Ascending aorta (tissue), 2 donors: ENCODE results near the gene NR2F6. TPM values are rescaled to one million over a fixed set of nuclear protein-coding genes. Genes with fewer than 3 reads are reported as not detected.
"Not testable (repeated sequence)": the region's sequence is repeated elsewhere in the genome, so short reads cannot be mapped to it uniquely, and the experiment has no call there.

Experiments used
- DNase-seq, 2 donors: peaks; one replicate each; pipeline ENCODE4 v3.0.0-alpha.2; 2019; ENCODE audit warnings: low spot score in 2 of 2
- H3K27ac ChIP-seq, 2 donors: fragments of 200-600 bp; sonication (generic); one replicate each; pipeline ENCODE4 v1.5.1; 2016 to 2017; ENCODE audit warnings: mild to moderate bottlenecking in 1 of 2
- H3K27me3 ChIP-seq: fragments of 200-600 bp; sonication (generic); one replicate; pipeline ENCODE4 v1.5.1; 2017
- H3K36me3 ChIP-seq, 2 donors: fragments of 200-600 bp; sonication (generic); one replicate each; pipeline ENCODE4 v1.5.1; 2016
- H3K4me1 ChIP-seq, 2 donors: fragments of 200-600 bp; sonication (generic); one replicate each; pipeline ENCODE4 v1.5.1; 2016 to 2017; ENCODE audit warnings: mild to moderate bottlenecking in 1 of 2
- H3K4me3 ChIP-seq, 2 donors: fragments of 200-600 bp; sonication (generic); one replicate each; pipeline ENCODE4 v1.5.1; 2016 to 2017; ENCODE audit warnings: mild to moderate bottlenecking in 1 of 2
- H3K9me3 ChIP-seq, 2 donors: fragments of 200-600 bp; sonication (generic); one replicate each; pipeline ENCODE4 v1.5.1; 2016
- intact Hi-C: fragments of 100-400 bp; cut with DNase I; formaldehyde crosslinking; loops from one replicate; pipeline ENCODE4 v1.15.1; 2023
- total RNA-seq: library from RNA; depleted of rRNA; stranded (reverse); fragments of >200 nt; gene quantifications from one replicate; pipeline ENCODE4 v1.1.0, GENCODE V29; 2016
- TF ChIP-seq, protein P1 (sequence below), 3 experiments: fragments of 200-600 bp in 2 of 3; fragments of 450-650 bp in 1 of 3; sonication (generic) in 2 of 3; IDR thresholded peaks; one replicate each; pipeline ENCODE4 v1.5.1; 2016 to 2019; ENCODE audit warnings: antibody characterized with exemption in 3 of 3, mild to moderate bottlenecking in 1 of 3, moderate library complexity in 1 of 3

Gene NR2F6
- total RNA-seq, 1 donor from 2014 or later: 181 TPM

DNA sequence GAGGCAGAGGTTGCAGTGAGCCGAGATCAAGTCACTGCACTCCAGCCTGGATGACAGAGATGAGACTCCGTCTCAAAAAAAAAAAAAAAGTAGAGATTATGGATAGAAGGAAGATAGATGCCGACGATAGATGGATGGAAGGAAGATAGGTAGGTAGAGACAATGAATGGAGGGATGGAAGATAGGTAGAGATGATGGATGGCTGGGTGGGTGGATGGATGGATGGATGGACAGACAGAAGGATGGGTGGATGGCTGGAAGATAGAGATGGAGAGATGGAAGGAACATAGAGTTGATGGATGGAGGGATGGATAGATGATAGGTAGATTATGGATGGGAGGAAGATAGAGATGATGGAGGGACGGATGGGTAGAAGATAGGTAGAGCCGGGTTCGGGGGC is 49.1 kb downstream of the NR2F6 start:
- intact Hi-C loops: no loop called here
- TF ChIP-seq, protein P1, sequence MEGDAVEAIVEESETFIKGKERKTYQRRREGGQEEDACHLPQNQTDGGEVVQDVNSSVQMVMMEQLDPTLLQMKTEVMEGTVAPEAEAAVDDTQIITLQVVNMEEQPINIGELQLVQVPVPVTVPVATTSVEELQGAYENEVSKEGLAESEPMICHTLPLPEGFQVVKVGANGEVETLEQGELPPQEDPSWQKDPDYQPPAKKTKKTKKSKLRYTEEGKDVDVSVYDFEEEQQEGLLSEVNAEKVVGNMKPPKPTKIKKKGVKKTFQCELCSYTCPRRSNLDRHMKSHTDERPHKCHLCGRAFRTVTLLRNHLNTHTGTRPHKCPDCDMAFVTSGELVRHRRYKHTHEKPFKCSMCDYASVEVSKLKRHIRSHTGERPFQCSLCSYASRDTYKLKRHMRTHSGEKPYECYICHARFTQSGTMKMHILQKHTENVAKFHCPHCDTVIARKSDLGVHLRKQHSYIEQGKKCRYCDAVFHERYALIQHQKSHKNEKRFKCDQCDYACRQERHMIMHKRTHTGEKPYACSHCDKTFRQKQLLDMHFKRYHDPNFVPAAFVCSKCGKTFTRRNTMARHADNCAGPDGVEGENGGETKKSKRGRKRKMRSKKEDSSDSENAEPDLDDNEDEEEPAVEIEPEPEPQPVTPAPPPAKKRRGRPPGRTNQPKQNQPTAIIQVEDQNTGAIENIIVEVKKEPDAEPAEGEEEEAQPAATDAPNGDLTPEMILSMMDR (IDR thresholded peaks at IDR 0.05): no peak
- peaks cover 92 to 95% of the 10 kb centered on the region in 2 donors for H3K36me3 ChIP-seq

DNA sequence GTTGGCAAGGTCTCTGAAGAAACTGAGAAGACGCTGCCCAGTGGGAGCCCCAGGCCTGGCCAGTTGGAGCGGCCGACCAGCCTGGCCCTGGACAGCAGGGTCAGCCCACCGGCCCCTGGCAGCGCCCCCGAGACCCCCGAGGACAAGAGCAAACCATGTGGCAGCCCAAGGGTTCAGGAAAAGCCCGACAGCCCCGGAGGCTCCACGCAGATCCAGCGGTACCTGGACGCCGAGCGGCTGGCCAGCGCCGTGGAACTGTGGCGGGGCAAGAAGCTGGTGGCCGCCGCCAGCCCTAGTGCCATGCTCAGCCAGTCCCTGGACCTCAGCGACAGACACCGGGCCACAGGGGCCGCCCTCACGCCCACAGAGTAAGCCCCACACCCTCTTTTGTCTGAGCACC is 50.6 kb downstream of the NR2F6 start:
- no peak overlapping the region for H3K27ac ChIP-seq
- intact Hi-C loops: no loop called here
- peaks cover 91 to 93% of the 10 kb centered on the region in 2 donors for H3K36me3 ChIP-seq
- H3K9me3 ChIP-seq: no peaks in the 10 kb centered on the region
- DNase-seq: no peak
- TF ChIP-seq, protein P1 (IDR thresholded peaks at IDR 0.05): no peak
- no peaks in the 10 kb centered on the region for H3K4me1 ChIP-seq
- H3K4me3 ChIP-seq: no peak overlapping the region
- H3K27me3 ChIP-seq: no peaks in the 10 kb centered on the region

More for the DNA sequence above, 49.1 kb downstream of the NR2F6 start:
- Histone ChIP-seq H3K27me3 (no peaks in the 10 kb centered on the region), H3K27ac (no peak overlapping the region), H3K4me1 (no peaks in the 10 kb centered on the region), H3K9me3 (no peaks in the 10 kb centered on the region), H3K4me3 (no peak overlapping the region)
- DNase-seq: no peak

DNA sequence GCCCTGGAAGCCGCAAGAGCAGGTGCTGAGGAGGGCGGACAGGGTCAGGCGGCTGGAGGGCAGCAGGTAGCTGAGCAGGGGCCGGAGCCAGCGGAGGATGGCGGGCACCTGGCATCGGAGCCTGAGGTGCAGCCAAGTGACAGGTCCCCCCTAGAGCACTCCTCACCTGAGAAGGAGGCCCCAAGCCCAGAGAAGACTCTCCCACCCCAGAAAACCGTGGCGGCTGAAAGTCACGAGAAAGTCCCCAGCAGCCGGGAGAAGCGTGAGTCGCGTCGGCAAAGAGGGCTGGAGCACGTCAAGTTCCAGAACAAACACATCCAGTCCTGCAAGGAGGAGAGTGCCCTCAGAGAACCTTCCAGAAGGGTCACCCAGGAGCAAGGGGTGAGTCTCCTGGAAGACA is 51.1 kb downstream of the NR2F6 start:
- Histone ChIP-seq H3K4me1 (no peaks in the 10 kb centered on the region), H3K9me3 (no peaks in the 10 kb centered on the region), H3K27me3 (no peaks in the 10 kb centered on the region), H3K36me3 (peaks cover 92 to 93% of the 10 kb centered on the region in 2 donors), H3K27ac (no peak overlapping the region), H3K4me3 (no peak overlapping the region)
- intact Hi-C loops: no loop called here
- no peak for DNase-seq
- TF ChIP-seq, protein P1 (IDR thresholded peaks at IDR 0.05): no peak

DNA sequence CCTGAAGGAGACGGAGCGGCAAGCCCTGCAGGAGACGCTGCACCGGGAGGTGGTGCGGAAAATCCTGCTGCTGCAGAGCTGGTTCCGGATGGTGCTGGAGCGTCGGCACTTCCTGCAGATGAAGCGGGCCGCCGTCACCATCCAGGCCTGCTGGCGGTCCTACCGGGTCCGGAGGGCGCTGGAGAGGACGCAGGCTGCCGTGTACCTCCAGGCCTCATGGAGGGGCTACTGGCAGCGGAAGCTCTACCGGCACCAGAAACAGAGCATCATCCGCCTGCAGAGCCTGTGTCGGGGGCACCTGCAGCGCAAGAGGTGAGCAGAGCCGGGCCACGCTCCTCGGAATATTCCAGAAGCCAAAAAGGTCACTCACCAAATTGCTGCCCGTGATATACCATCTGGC is 53.0 kb downstream of the NR2F6 start:
- intact Hi-C loops: no loop called here
- Histone ChIP-seq H3K36me3 (peaks cover 92 to 93% of the 10 kb centered on the region in 2 donors), H3K9me3 (no peaks in the 10 kb centered on the region)

GRCh38 chr19:17191736-17192135 is 54.0 kb downstream of the NR2F6 start:
- peaks cover 96% of the 10 kb centered on the region in 2 donors for H3K36me3 ChIP-seq
- H3K27ac ChIP-seq, H3K27me3 ChIP-seq, H3K4me3 ChIP-seq, DNase-seq, intact Hi-C loops, H3K4me1 ChIP-seq, H3K9me3 ChIP-seq: not testable (repeated sequence)

More for the DNA sequence above, 53.0 kb downstream of the NR2F6 start:
- Histone ChIP-seq H3K4me3 (no peak overlapping the region), H3K27me3 (no peaks in the 10 kb centered on the region), H3K4me1 (no peaks in the 10 kb centered on the region), H3K27ac (no peak overlapping the region)
- TF ChIP-seq, protein P1 (IDR thresholded peaks at IDR 0.05): no peak
- DNase-seq: no peak

- TF ChIP-seq, protein P1 (IDR thresholded peaks at IDR 0.05): no peak
- intact Hi-C loops: no loop called here
- no peak overlapping the region for H3K4me3 ChIP-seq
- no peak for DNase-seq
- no peaks in the 10 kb centered on the region for H3K27me3 ChIP-seq
- peaks cover 88 to 92% of the 10 kb centered on the region in 2 donors for H3K36me3 ChIP-seq
- H3K9me3 ChIP-seq: no peaks in the 10 kb centered on the region
- H3K4me1 ChIP-seq: no peaks in the 10 kb centered on the region
- no peak overlapping the region for H3K27ac ChIP-seq
Observed at GRCh38 chr19:17185590-17185989, 60.1 kb downstream of the NR2F6 start.
